HG03442 (cell line): ENCODE measurements around the gene KPNA1.
"Not testable (repeated sequence)": the region's sequence is repeated elsewhere in the genome, so short reads cannot be mapped to it uniquely, and the experiment has no call there.

Source experiments
- ATAC-seq: cut with Tn5 transposase; IDR thresholded peaks from one replicate; pipeline ENCODE4 v1.9.1; 2021; ENCODE audit warnings: mild to moderate bottlenecking, moderate library complexity; ENCODE audit not compliant: unreplicated experiment

KPNA1 gene

GRCh38 chr3:122481390-122481789, 33.3 kb downstream of the KPNA1 start:
- no peak for ATAC-seq

DNA sequence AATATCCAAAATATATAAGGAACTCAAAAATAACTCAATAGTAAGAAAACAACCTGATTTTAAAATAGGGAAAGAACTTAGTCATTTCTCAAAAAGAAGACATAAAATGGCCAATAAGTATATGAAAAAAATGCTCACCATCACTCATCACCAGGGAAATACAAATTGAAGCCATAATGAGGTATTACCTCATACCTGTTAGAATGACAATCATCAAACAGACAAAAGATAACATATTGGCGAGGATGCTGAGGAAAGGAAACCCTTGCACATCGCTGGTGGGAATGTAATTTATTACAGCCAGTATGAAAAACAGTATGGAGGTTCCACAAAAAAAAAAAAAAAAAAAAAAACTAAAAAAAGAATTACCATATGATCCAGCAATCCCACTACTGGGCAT, 38.2 kb downstream of the KPNA1 start:
- no peak for ATAC-seq

DNA sequence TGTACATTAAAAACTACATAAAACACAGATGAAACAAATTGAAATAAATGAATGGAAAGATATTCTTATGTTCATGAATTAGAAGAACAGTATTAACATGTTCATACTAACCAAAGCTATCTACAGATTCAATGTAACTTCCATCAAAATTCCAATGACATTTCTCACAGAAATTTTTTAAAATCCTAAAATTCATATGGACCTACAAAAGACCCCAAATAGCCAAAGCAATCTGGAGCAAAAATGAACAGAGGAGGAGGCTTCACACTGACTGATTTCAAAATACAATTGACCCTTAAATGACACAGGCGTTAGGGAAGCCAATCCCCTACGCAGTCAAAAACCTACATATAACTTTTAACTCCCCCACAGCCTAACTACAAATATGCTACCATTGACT, 39.4 kb downstream of the KPNA1 start:
- no peak for ATAC-seq

- no peak for ATAC-seq
Observed at GRCh38 chr3:122469659-122470058, 45.1 kb downstream of the KPNA1 start.

GRCh38 chr3:122468896-122469533, 45.7 kb downstream of the KPNA1 start:
- ATAC-seq = no peak

GRCh38 chr3:122466701-122467240, 48.0 kb downstream of the KPNA1 start:
- ATAC-seq = no peak

- no peak for ATAC-seq
Observed at GRCh38 chr3:122464659-122465058, 50.1 kb downstream of the KPNA1 start.

DNA sequence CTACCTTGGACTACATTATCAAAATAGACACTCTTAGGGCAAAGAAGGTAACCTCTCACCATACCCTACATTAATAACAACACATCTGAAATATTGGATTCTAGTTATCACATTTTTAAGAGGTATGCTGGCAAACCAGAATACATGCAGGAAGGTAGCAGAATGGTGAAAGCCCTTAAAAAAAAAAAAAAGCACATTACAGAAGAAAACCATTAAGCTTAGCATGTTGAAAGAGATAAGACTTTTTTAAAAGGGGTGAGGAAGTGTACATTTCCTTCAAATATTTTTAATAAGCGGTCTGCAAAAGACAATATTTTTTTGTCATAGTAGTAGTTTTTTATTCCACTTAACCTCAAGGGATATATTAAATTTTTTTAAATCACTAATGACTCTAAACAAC, 52.3 kb downstream of the KPNA1 start:
- ATAC-seq = no peak

- ATAC-seq = no peak
Observed at GRCh38 chr3:122461806-122462205, 52.9 kb downstream of the KPNA1 start.

GRCh38 chr3:122458992-122459391, 55.7 kb downstream of the KPNA1 start:
- ATAC-seq = no peak

DNA sequence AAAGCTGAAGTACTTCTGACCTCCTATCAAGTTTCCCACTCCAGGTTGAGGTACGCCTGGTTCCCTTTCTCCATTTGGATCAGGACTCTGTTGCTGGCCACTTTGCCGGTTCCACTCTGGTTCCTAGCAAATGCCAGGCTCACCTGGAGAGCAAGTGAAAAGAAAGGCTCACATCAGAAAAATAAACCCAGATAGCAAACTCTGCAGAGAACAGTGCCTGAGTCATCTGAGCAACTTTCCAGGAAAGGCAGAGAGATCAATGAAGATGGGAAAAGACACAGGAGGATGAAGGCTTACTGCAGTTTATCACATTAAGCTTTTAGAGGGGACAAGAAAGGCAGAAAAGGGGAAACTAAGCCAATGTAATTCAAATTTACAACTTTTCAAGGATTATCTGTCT, 57.0 kb downstream of the KPNA1 start:
- ATAC-seq = no peak

- ATAC-seq = no peak
Observed at GRCh38 chr3:122456074-122456473, 58.7 kb downstream of the KPNA1 start.

DNA sequence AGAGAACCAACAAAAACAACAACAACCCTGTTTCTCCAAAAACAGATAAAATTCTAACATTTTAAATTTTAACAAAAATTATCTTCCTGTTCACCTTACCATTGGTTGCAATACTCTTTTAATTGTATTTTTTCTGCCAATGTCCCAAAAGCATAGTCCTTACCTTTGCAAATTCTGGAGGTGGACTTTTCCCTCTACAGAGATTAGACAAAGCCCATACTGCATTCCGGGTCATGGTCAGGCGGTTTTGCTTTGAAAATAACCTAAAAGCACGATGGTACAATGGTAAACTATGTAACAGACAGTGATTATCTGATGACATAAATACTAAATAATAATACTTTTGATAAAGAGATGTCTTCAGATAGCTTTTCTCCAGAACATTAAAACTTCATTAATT, 63.4 kb downstream of the KPNA1 start:
- no peak for ATAC-seq

DNA sequence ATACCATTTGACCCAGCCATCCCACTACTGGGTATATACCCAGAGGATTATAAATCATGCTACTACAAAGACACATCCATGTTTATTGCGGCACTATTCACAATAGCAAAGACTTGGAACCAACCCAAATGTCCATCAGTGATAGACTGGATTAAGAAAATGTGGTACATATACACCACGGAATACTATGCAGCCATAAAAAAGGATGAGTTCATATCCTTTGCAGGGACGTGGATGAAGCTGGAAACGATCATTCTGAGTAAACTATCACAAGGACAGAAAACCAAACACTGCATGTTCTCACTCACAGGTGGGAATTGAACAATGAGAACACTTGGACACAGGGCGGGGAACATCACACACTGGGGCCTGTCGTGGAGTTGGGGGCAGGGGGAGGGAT, 66.5 kb downstream of the KPNA1 start:
- not testable (repeated sequence) for ATAC-seq

GRCh38 chr3:122444491-122444887, 70.2 kb downstream of the KPNA1 start:
- ATAC-seq = not testable (repeated sequence)

DNA sequence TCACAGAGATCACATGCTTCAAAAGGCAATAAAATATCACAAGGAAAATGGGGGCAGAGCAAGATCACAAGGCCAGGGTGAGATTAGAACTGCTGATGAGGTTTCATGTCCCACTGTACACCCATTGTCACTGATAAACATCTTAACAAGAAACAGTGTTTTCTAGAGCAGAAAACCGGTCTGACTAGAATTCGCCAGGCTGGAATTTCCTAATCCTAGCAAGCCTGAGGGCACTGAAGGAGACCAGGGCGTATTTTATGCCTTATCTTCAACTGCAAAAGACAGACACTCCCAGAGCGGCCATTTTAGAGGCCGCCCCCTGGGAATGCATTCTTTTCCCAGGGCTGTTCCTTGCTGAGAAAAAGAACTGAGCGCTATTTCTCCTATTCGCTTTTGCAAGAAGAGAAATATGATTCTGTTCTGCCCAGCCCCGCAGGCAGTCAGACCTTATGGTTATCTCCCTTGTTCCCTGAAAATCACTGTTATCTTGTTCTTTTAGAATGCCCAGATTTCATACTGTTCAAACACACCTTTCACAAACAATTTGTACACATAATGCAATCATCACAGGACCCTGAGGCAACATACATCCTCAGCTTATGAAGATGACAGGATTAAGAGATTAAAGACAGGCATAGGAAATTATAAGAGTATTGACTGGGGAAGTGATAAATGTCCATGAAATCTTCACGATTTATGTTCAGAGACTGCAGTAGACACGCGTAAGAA, 70.8 kb downstream of the KPNA1 start:
- not testable (repeated sequence) for ATAC-seq

- no peak for ATAC-seq
Observed at GRCh38 chr3:122443090-122443489, 71.6 kb downstream of the KPNA1 start.

GRCh38 chr3:122435950-122436349, 78.8 kb downstream of the KPNA1 start:
- no peak for ATAC-seq

DNA sequence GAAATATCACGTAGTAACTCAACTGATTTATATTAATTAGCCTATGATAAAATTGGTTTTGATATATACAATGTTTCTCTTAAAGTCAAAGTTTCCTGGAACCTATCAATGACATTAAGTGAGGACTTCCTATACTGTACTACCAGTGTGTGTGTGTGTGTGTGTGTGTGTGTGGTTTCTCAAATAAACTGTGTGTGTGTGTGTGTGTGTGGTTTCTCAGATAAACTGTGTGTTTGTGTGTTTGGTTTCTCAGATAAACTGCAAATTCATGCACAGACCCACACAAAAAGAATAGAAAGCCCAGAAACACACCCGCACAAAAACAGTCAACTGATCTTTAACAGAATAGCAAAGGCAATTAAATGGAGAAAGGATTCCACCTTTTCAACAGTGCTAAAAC, 84.4 kb downstream of the KPNA1 start:
- no peak for ATAC-seq

GRCh38 chr3:122427857-122428471, 86.8 kb downstream of the KPNA1 start:
- no peak for ATAC-seq

DNA sequence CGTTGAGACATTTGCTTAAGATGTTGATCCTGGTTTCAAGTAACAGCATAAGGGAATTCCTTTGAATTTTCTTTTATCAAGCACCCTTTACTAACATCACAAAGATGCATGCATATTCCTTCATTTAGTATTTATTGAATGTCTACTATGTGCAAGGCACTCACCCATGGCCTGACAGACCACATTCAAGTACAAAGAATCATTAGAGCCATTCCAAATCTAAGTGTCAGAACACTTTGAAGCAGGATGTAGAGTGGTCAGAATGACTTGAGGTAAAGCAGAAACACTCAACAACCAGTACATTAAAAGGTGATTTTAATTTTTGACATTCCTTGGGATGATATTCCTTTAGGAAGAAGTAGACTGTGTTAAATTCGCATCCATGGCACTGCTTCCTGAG, 92.9 kb downstream of the KPNA1 start:
- no peak for ATAC-seq

DNA sequence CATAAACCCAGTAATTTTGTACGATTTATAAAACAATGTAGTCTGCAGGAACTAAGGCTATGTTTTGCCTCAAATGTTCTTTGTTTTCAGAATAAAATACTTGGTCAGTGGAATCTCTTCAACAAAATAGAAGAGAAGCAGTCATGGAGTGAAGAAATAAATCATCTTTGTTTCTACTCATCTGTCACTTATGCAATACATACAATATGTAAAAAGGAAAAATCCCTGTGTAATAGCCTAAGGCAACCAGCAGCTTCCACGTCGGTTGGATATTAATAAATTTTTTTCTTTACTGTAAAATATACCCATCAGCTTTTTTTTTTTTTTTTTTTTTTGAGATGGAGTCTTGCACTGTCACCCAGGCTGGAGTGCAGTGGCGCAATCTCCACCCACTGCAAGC, 93.6 kb downstream of the KPNA1 start:
- no peak for ATAC-seq
